Activated CD4-positive, alpha-beta T cell treated with anti-CD3 and anti-CD28 coated beads for 36 hours (primary cell): ENCODE data around the gene TDRD9. TPM values are rescaled to one million over a fixed set of nuclear protein-coding genes. Genes with fewer than 3 reads are reported as not detected.
"Not testable (repeated sequence)": the region's sequence is repeated elsewhere in the genome, so short reads cannot be mapped to it uniquely, and the experiment has no call there.

ENCODE experiments used
- ATAC-seq: fragments of 200-7000 bp; cut with Tn5 transposase; one replicate; pipeline ENCODE4 v1.10.0; 2021; ENCODE audit warnings: mild to moderate bottlenecking, moderate library complexity
- CTCF ChIA-PET: fragments of 350-600 bp; sonication (Branson Sonifier 250); formaldehyde crosslinking; loops from one replicate; lab custom pipeline; 2021; ENCODE audit warnings: antibody characterized with exemption; lab: Charles Lee
- POLR2A ChIA-PET: fragments of 350-600 bp; sonication (Branson Sonifier 250); formaldehyde crosslinking; loops from one replicate; lab custom pipeline; 2021; ENCODE audit warnings: antibody characterized with exemption, inconsistent platforms; lab: Charles Lee
- DNase-seq: peaks from one replicate; pipeline ENCODE4 v3.0.0-alpha.2; 2020
- H3K27ac Mint-ChIP-seq: one replicate; pipeline ENCODE4 v1.8.0; 2021; ENCODE audit warnings: mixed read lengths
- H3K27me3 Mint-ChIP-seq: one replicate; pipeline ENCODE4 v1.8.0; 2021; ENCODE audit warnings: mixed read lengths
- H3K36me3 Mint-ChIP-seq: one replicate; pipeline ENCODE4 v1.8.0; 2021; ENCODE audit warnings: low read depth, mixed read lengths
- H3K4me1 Mint-ChIP-seq: one replicate; pipeline ENCODE4 v1.8.0; 2021; ENCODE audit warnings: mixed read lengths
- H3K4me3 Mint-ChIP-seq: one replicate; pipeline ENCODE4 v1.8.0; 2021; ENCODE audit warnings: mild to moderate bottlenecking, moderate library complexity, mixed read lengths
- H3K9me3 Mint-ChIP-seq: one replicate; pipeline ENCODE4 v1.8.0; 2021; ENCODE audit warnings: low read depth, mixed read lengths
- intact Hi-C, 2 experiments: fragments of 100-400 bp; cut with DNase I in 1 of 2; cut with micrococcal nuclease in 1 of 2; formaldehyde crosslinking; loops; one replicate each; pipeline versions ENCODE4 v1.14.2 to v1.15.1; 2022 to 2024; cut with DNase I, micrococcal nuclease
- total RNA-seq, 2 experiments: library from RNA; stranded (reverse); gene quantifications; one replicate each; pipeline ENCODE4 v1.2.3, GENCODE V29; 2021

TDRD9 gene
- total RNA-seq, 2 experiments from 2014 or later: 0.42 to 0.62 TPM

GRCh38 chr14:103909531-103910261, 18.6 kb upstream of the TDRD9 start:
- DNase-seq (no peak), ATAC-seq (no peak)
- ChIA-PET POLR2A (interaction anchor here (0.8 kb wide), 1 partner anchor 20 kb away, joined by 3 read pairs; no protein-coding TSS in a partner anchor), CTCF (interaction anchor here (0.5 to 3.6 kb wide), 18 partner anchors 9 to 1914 kb away, joined by 3 to 31 read pairs (median 4); partner anchors contain the start of gene RD3L)
- Mint-ChIP-seq H3K4me1 (peaks cover 19% of the 10 kb centered on the region), H3K27me3 (no peaks in the 10 kb centered on the region), H3K36me3 (peaks cover 17% of the 10 kb centered on the region), H3K9me3 (no peaks in the 10 kb centered on the region), H3K27ac (peak overlapping the region; percentile 76), H3K4me3 (peak overlapping the region; percentile 17)
- intact Hi-C loops: loop anchor here (1.0 kb wide), 2 partner anchors 8 to 101 kb away; no protein-coding TSS in a partner anchor

GRCh38 chr14:103910262-103910935, 17.9 kb upstream of the TDRD9 start:
- Mint-ChIP-seq H3K27ac (peak overlapping the region; percentile 76), H3K9me3 (no peaks in the 10 kb centered on the region), H3K4me1 (peaks cover 19% of the 10 kb centered on the region)

DNA sequence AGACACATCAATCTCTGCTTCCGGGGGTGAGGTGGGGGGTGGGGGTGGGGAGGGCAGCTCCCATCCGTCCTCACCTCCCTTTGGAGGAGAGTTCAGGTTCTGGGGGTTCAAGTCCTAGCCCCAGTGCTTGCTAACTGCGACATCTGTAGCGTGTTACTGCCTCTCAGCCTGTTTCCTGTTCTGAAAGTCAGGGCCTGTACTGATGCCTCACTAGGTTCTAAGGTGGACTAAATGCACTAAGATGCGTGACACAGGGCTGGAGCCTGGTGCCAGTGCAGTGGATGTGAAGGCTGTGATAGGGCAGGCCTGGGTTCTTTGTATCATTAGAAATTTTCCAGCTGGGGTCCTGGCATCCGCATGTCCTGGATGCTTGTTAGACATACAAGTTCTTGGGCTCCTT, 17.3 kb upstream of the TDRD9 start:
- ATAC-seq (no peak), DNase-seq (no peak)
- Mint-ChIP-seq H3K4me3 (no peak overlapping the region), H3K4me1 (peaks cover 23% of the 10 kb centered on the region), H3K27me3 (no peaks in the 10 kb centered on the region), H3K36me3 (peaks cover 24% of the 10 kb centered on the region), H3K9me3 (no peaks in the 10 kb centered on the region), H3K27ac (no peak overlapping the region)
- ChIA-PET POLR2A (no interaction called here), CTCF (interaction anchor here (0.7 to 3.6 kb wide), 13 partner anchors 8 to 119 kb away, joined by 3 to 31 read pairs (median 5); partner anchors contain the start of gene RD3L)
- intact Hi-C loops: loop anchor here (1.0 kb wide), 2 partner anchors 10 to 103 kb away; no protein-coding TSS in a partner anchor

More at GRCh38 chr14:103910262-103910935, 17.9 kb upstream of the TDRD9 start:
- ATAC-seq (peak; percentile 92), DNase-seq (peak; percentile 88)
- H3K36me3 Mint-ChIP-seq: peaks cover 21% of the 10 kb centered on the region
- ChIA-PET POLR2A (interaction anchor here (0.8 kb wide), 1 partner anchor 19 kb away, joined by 3 read pairs; no protein-coding TSS in a partner anchor), CTCF (interaction anchor here (0.5 to 3.6 kb wide), 21 partner anchors 8 to 1915 kb away, joined by 3 to 31 read pairs (median 4); partner anchors contain the start of gene RD3L)
- no peaks in the 10 kb centered on the region for H3K27me3 Mint-ChIP-seq
- intact Hi-C loops: loop anchor here (1.0 kb wide), 2 partner anchors 9 to 102 kb away; no protein-coding TSS in a partner anchor
- peak overlapping the region; percentile 17 for H3K4me3 Mint-ChIP-seq

- H3K4me1 Mint-ChIP-seq: peaks cover 13% of the 10 kb centered on the region
- intact Hi-C loops: no loop called here
- peak overlapping the region; percentile 77 for H3K27ac Mint-ChIP-seq
- H3K9me3 Mint-ChIP-seq: no peaks in the 10 kb centered on the region
- ATAC-seq (no peak), DNase-seq (no peak)
- H3K36me3 Mint-ChIP-seq: peaks cover 25% of the 10 kb centered on the region
- CTCF ChIA-PET: interaction anchor here (0.9 to 4.5 kb wide), 4 partner anchors 8 to 200 kb away, joined by 3 to 21 read pairs (median 6); partner anchors contain the start of genes XRCC3 and ZFYVE21
- no peak overlapping the region for H3K4me3 Mint-ChIP-seq
- POLR2A ChIA-PET: interaction anchor here (0.6 kb wide), 1 partner anchor 879 kb away, joined by 5 read pairs; no protein-coding TSS in a partner anchor
- H3K27me3 Mint-ChIP-seq: no peaks in the 10 kb centered on the region
Observed at GRCh38 chr14:103915616-103916015, 12.6 kb upstream of the TDRD9 start.

DNA sequence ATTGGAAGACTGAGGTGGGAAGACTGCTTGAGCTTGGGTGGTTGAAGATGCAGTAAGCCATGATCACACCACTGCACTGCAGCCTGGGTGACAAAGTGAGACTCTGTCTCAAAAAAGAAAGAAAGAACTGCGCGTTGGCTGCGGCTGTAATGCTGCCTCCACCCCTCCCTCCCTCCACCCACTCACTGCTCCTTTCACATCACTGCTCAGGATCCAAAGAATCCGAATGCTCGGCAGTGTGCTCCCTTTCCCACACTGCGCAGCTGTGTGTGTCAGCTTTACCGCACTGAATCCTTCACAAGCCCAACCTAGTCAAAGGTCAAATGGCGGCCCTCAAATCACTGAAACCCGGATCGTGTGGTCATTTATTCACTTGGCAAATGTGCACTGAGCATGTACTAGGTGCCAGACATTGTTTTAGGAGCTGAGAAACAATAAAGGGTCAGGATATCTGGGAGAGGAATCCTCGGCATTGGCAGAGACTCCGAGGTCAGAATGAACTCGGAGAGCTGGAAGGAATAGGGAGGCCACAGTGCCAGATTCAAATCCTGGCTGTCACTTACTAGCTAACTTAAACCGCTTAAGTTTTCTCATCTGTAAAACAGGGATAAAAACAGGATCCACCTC, 11.5 kb upstream of the TDRD9 start:
- intact Hi-C loops: no loop called here
- Mint-ChIP-seq H3K27ac (no peak overlapping the region), H3K27me3 (no peaks in the 10 kb centered on the region), H3K36me3 (peaks cover 24% of the 10 kb centered on the region), H3K4me3 (no peak overlapping the region), H3K4me1 (peaks cover 16% of the 10 kb centered on the region), H3K9me3 (no peaks in the 10 kb centered on the region)
- POLR2A ChIA-PET: interaction anchor here (0.7 kb wide), 1 partner anchor 351 kb away, joined by 3 read pairs; no protein-coding TSS in a partner anchor
- CTCF ChIA-PET: interaction anchor here (0.9 to 4.5 kb wide), 4 partner anchors 13 to 201 kb away, joined by 3 to 21 read pairs (median 6); partner anchors contain the start of genes XRCC3 and ZFYVE21
- no peak for DNase-seq
- no peak for ATAC-seq

GRCh38 chr14:103920981-103921854, 7.0 kb upstream of the TDRD9 start:
- Mint-ChIP-seq H3K9me3 (no peaks in the 10 kb centered on the region), H3K27me3 (peaks cover 6% of the 10 kb centered on the region), H3K4me1 (peaks cover 12% of the 10 kb centered on the region), H3K4me3 (peak overlapping the region; percentile 85), H3K36me3 (peaks cover 4% of the 10 kb centered on the region), H3K27ac (peak overlapping the region; percentile 80)
- CTCF ChIA-PET: interaction anchor here (0.6 to 1.7 kb wide), 11 partner anchors 9 to 156 kb away, joined by 3 to 8 read pairs (median 3); no protein-coding TSS in a partner anchor
- ATAC-seq (peak; percentile 99), DNase-seq (peak; percentile 97)
- POLR2A ChIA-PET: no interaction called here
- intact Hi-C loops: loop anchor here in 1 of 2 experiments (1.0 to 2.0 kb wide), 10 partner anchors 20 to 587 kb away; partner anchors contain the start of genes BAG5, COA8, EIF5 and KLC1

GRCh38 chr14:103921855-103922200, 6.4 kb upstream of the TDRD9 start:
- intact Hi-C loops: loop anchor here in 1 of 2 experiments (1.0 to 2.0 kb wide), 10 partner anchors 21 to 588 kb away; partner anchors contain the start of genes BAG5, COA8, EIF5 and KLC1
- POLR2A ChIA-PET, H3K9me3 Mint-ChIP-seq, DNase-seq, H3K4me1 Mint-ChIP-seq, H3K36me3 Mint-ChIP-seq, H3K27ac Mint-ChIP-seq, H3K27me3 Mint-ChIP-seq, ATAC-seq: not testable (repeated sequence)
- CTCF ChIA-PET: interaction anchor here (0.6 to 1.5 kb wide), 7 partner anchors 8 to 156 kb away, joined by 3 to 8 read pairs (median 3); no protein-coding TSS in a partner anchor
- peak overlapping the region; percentile 85 for H3K4me3 Mint-ChIP-seq

DNA sequence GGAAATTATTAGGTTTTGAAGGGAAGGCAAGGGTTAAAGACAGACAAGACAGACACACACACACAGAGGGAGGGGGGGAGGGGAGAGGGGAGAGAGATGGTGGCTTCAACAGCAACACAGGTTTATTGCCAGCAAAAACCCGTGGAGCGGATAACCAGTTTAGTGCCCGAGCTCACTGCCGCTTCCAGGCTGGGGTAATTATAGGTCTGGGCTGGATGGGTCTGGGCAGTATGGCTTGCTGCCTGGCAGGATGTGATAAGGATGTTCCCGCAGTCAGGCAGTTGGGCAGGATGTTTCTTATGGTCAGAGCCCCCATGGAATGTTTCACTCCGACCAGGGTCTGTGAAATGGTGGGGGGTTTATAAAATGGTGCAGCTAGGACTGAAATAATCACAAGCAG, 4.4 kb upstream of the TDRD9 start:
- H3K27me3 Mint-ChIP-seq: peaks cover 6% of the 10 kb centered on the region
- peaks cover 9% of the 10 kb centered on the region for H3K4me1 Mint-ChIP-seq
- intact Hi-C loops: no loop called here
- ChIA-PET POLR2A (no interaction called here), CTCF (interaction anchor here (0.5 to 2.0 kb wide), 4 partner anchors 9 to 221 kb away, joined by 3 to 7 read pairs (median 4); partner anchors contain the start of gene RD3L)
- ATAC-seq (no peak), DNase-seq (no peak)
- no peak overlapping the region for H3K4me3 Mint-ChIP-seq
- peaks cover 2% of the 10 kb centered on the region for H3K36me3 Mint-ChIP-seq
- no peak overlapping the region for H3K27ac Mint-ChIP-seq
- H3K9me3 Mint-ChIP-seq: no peaks in the 10 kb centered on the region

GRCh38 chr14:103925316-103925715, 2.9 kb upstream of the TDRD9 start:
- ATAC-seq (no peak), DNase-seq (no peak)
- Mint-ChIP-seq H3K9me3 (no peaks in the 10 kb centered on the region), H3K4me1 (peaks cover 4% of the 10 kb centered on the region), H3K27ac (no peak overlapping the region), H3K36me3 (peaks cover 2% of the 10 kb centered on the region), H3K27me3 (peaks cover 6% of the 10 kb centered on the region), H3K4me3 (no peak overlapping the region)
- intact Hi-C loops: no loop called here
- ChIA-PET POLR2A (no interaction called here), CTCF (interaction anchor here (0.8 to 1.9 kb wide), 3 partner anchors 17 to 116 kb away, joined by 3 to 5 read pairs (median 3); partner anchors contain the start of gene RD3L)

DNA sequence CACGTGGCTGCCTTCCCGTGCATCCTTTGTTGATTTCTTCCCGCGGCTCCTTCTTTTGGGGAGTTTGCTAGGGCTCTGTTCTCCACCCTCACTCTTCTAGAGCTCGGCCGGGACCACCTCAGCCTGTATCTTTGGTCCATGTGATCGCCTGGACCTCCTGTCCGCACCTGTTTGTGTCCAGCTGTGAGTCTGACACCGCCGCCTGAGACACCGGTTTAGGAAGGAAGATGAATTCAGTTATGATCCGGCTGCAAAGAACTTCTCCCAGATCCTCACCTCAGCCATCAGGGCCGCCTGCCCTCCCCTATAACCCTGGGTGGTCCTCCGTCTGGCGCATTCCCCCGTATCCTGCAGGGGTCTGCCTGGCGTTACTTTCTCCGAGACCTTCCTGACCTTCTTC, 690 bp upstream of the TDRD9 start:
- ChIA-PET CTCF (no interaction called here), POLR2A (no interaction called here)
- Mint-ChIP-seq H3K9me3 (no peaks in the 10 kb centered on the region), H3K27ac (no peak overlapping the region), H3K4me1 (no peaks in the 10 kb centered on the region), H3K36me3 (no peaks in the 10 kb centered on the region), H3K4me3 (no peak overlapping the region), H3K27me3 (peaks cover 6% of the 10 kb centered on the region)
- intact Hi-C loops: no loop called here
- no peak for ATAC-seq
- no peak for DNase-seq
